SKM-1 (cell line): ENCODE data around the gene SDF4.

Experiments used
- DNase-seq: peaks from one replicate; lab custom pipeline; 2025; ENCODE audit not compliant: unreplicated experiment; lab: John Stamatoyannopoulos, UW

The SDF4 gene

DNA sequence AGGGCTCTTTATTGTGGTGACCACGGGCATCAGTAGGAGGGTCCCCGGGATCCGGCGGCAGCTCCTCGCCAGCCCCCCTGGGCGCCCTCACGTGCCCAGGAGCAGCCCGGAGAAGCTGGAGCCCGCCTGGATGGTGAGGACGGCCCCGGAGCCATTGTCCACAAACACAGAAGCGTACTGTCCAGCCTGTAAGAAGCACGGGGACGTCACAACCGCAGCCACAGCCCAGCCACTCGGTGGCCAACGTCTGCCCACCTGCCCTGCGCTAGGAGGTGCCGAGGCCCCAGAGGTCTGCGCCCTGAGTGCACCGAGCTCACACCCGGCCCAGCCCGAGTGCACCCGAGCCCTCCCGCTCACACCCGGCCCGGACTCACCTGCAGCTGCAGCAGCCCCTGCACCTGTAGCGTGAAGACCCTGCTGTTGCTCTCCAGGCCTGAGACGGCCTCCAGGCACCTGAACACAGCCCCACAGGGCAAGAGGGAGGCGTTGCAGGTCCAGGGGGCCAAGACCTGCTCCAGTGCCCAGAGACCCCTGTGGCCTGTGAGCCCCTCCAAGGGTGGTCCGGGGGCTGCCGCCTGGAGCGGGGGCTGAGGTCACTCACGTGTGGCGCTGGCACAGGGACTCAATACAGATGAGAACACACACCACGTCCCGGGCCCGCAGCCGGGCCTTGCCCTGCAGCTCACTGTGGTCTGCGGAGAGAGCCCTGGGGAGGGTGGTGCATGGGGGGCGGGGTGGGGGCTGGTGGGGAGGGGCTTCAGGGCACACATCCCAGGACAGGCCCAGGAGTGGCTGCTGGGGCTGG is 10.9 kb upstream of the SDF4 start:
- DNase-seq, result no peak

DNA sequence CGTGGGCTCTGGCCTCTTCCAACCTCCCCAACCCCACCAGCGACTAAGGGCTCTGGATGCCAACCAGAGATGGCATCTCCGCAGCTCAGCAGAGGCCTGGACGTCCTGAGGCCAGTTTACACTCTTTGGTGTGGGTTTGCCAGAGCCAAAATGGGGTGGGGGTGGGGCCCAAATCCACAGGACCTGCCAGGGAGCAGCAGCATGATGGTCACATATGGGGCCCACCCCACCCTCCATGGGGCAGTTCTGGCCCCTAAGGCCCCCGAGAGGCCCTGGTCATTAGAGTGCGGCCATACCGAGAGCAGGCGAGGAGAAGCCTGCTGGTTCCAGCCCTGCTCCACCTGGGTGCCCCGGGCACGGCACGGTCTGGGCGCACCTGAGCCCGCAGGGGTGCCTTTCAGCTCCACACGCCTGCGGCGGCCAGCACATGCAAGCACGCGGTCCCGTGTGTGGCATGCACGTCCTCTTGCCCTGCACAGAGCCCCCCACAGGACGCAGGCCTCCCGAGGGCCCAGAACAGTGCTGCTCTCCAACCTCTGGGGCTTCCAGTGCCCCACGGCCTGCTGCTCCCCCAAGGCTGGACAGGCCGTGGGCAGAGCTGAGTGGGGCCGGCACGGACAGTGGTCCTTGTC is 9.9 kb upstream of the SDF4 start:
- DNase-seq, result no peak

DNA sequence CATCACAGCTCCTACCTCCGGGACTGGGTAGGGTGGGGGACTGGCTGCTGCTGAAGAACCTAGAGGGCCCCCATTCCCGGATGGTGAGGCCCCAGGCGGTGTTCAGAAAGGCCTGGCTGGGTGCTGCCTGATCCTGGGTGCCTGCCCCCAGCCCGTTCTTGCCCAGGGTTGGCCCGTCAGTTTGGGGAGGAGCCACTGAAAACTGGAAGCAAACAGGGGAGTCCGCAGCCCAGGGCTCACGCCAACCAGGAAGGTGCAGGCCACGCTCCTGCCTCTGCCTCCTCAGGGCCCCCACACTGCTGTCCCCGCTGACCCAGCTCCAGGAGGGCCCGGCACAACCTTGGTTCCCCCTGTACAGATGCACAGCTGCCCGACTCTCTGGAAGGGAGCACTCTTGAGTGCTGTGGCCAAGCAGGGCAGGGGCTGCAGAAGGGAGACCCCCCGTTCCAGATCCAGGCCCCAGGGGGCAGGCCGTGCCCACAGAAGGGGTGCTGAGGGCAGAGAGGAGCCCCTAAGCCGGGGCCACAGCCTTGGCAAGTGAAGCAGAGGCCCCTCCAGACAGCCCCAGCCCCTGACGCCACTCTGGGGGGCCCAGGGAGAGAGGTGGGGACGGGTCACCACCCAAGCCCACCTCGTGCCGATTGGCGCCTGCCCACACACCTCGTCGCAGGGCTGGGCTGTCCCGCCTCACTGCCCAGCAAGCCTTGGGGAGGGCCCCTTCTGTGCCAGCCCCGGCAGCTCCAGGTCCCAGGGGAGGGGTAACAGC is 9.2 kb upstream of the SDF4 start:
- no peak for DNase-seq

DNA sequence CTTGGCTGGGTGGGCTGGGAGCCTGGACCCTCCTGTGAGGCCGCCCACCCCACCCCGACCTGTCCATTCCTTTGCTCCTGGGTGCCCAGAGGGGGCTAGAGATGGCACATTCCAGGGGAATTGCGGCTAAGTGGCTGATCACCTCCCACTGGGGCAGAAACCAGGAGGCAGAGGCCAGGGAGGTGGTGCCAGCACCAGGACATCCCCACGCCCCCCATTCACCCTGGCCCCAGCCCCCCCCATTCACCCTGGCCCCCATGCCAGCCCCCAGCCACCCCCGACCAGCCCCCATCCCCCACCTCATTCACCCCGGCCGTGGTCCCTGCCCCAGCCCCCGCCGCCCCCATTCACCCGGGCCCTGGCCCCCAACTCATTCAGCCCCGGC is 8.5 kb upstream of the SDF4 start:
- DNase-seq, result no peak

DNA sequence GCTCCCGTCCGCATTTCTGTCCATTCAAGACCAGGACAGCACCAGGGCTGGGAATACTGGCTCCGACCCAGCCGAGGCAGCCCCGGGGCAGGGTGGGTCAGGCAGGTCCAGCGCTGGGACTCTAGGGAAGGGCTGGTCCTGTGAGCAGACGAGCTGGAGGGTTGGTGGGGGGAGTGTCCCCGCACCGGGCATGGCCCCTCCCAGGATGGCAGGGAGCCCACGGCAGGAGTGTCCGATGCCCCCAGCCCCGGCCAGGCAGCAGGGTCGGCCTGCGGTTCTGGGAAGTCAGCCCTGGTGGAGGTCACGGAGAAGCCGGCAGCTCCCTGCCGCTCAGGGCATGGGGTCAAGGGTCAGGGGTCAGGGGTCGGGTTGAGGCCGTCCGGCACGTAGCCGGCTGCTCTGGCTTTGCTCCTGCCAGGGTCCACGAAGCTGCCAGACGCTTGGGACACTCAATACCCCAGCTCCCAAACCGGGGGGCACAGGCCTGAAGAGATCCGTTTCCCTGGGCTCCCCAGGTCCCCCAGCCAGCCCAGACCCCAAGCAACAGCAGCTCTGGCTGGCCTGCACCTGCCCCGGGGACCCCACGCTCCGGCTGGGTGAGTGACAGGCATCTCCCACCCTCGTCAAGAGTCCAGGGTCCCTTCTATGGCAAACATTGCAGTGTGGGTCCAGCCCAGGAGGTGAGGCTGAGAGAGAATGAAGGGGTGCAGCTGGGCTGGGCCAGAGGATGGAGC is 8.0 kb upstream of the SDF4 start:
- DNase-seq, result no peak

DNA sequence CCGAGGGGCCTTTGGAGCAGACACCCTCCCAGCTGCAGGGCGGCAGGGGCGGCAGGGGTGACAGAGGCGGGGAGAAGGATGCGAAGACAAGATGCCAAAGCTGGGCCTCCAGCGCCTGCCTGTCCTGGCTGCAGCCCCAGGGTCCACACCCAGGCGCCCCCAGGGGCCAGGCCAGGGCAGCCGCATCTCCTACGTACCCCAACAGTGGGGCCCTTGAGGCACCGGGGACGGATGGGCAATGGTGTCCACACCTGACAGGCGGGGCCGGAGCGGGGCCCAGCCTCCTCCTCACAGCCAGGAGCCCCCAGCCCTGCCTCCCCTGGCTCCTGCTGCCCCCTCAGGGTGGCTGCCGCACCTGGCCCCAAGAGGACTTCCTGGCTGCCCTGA is 7.4 kb upstream of the SDF4 start:
- DNase-seq, result no peak

DNA sequence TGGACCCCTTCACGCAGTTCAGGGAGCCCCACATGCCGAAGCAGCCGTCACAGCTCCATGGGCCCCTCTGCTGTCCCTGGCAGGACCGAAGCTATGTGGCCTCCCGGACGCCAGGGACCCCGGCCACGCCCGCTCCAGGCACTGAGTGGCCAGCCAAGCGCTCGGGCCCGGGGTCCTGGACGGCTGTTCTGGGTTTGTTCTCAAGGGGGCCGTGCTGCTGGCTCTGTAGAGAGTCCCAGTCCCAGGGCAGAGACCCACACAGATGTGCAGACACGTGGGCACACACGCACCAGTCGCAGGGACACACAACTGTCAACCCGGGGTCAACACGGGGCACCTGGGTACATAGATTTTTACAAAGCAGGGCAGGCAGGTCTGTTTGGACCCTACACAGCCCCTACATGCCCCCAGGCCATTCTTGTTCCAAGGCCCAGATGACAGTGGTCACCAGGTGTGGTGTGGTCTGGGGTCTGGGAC is 6.9 kb upstream of the SDF4 start:
- DNase-seq, result no peak

DNA sequence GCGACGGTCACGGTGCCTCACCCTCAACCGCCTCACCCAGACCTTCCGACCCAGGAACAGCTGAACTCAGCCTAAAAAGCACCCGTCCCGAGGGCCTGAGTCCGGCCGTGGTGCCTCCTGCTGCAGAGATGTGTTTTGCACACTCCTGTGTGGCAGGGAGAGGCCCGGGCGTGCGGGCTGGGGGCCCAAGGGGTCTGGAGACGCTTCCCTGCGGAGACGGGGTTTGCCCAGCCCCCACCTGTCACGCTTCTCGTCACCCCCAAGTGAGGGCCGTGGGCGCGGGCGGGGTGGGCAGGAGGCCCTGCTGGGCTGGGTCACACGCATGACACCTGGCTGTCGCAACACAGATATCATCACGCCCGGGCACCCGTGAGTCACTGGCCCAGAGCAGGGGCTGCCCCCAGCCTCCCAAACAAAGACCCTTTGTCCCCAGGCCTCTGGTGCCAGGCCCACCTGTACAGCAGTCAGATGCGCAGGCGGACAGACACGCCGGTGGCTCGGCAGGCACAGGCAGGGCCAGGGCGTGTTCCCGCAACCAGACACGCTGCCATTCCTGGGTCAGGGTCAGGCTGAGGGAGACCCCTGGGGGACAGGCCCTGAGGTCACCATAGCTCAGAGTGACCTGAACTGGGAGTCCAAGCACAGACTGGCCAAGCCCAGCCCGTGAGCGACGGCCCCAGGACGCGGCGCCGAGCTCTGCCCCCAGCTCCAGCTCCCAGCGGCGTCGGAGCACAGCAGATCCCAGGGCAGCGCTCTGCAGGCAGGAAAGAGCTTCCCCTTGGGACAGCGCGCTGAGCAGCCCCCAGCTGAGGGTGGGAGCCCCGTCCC is 6.3 kb upstream of the SDF4 start:
- no peak for DNase-seq

DNA sequence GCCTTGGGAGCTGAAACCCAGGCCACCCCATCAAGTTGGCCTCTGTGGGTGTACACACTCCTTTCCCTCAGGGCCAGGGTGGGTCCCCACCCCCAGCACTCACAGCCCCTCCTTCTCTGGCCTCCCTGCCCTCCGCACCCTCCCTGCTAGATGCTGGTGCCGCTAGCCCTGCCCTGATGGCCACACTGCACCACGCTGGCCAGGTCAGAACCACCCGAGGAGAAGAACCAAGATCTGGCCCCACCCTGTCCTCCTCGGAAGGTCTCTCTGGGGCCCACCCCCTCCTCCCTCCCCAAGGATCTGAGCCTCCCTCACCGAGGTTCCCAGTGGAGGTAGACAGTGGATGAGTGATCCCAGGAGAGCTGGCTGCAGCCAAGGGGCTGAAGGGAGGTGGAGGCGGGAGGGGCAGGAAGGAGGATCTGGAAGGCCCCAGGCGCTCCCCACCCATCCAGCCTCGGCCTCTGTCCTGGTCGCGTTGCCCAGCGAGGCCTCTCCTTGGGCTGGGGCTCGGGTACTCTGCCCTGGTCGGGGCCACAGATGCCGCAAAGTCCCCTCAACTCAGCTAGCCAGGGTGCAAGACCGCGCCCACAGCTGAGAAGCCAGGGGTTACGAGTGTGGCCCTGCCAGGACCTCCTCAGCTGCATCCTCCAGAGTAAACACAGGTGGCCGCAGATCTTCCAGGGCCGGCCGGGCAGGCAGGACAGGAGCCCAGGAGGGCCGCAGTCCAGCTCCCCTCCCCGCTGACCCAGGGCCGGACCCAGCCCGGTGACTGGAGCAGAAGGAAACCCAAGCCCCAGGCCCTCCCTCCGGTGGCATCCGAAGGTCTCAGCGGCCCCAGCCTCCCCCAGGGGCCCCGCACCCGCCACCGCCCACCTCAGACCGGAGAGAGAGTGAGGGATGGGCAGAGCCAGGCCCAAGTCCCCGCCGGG is 5.4 kb upstream of the SDF4 start:
- DNase-seq, result no peak

DNA sequence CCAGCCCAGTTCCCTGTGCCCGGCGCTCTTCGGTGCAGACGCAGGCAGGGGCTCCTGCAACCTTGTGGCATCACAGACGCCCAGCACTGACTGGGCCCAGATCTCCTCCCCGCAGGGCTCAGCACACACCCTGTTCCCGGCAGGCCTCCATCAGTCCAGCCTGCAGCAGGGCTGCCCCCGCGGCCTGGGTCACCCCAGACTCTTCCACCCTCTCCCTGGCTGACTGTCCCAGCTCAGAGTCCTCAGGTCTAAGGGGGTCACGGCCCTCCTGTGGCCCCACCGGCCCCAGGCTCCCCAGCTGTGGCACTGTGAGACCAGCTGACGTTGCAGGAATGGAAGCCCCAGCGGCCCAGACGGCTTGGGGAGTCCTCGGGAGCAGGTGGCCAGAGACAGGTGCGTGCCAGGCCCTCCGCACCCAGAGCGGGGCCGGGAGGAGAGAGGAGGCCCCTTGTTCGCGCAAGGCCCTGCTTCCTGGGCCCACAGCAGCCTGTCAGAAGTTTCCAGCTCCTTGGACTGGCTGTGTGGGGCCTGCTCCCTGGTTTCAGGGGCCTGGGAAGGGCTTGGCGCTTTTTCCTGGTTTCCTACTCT is 4.5 kb upstream of the SDF4 start:
- no peak for DNase-seq

DNA sequence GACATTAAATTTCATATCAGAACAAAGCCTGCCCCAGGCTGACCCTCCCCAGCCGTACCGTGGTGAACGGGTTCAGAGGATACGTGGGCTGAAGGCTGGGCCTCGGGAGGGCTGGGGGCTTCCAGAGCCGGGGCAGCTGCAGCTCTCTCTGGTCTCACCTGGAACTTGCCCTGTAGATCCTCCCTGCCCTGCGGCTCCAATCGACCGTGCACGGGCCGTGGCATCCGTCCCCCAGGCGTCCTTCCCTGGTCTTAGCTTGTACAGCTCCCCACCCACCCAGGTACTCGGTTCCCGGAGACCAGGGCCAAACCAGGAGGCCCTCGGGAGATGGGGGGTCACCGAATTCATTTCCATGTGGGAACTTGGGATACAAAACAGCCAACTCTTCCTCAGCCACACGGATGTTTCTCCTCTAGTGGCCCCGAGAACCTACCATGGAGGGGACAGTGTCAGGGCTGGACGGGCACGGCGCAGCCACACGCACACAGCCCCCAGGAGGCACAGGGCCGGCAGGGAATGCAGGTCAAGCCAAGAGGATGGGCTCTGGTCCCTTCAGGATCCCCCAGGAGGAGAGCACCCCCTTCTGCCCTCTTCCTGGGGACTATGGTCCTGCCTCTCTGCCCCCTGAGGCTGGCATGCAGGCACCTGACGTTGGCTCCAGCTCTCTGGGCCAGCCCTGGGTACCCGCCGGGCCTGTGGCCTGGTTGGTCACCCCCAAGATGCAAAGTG is 3.4 kb upstream of the SDF4 start:
- no peak for DNase-seq

DNA sequence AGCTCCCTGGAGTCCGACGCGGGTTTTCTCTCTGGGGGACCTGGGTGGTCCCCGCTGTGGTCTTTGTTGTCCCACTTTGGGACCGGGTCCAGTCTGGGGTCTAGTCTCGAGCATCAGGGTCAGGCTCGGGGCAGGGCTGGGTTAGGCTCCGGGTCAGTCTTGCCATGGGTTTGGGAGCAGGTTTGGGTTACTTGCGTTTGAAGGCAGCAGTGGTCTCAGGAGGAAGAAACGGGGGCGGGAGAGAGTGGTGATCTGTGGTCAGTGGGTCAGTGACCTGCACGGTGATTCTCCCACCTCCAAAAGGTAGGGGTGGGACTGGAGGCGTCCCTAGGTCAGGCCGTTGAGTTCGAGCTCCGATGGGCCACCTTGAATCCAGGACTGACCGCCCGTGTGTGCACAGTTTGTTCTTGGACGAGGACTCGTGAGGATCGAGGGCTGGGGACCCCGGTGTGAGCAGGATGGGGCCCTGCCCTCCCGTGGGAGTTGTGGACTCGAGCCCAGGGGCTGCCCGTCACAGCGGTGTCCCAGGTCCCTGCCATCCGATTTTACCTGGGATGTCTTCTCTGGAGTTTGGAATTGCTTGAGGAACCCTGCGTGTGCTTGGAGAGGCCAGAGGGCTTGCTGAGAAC is 2.5 kb upstream of the SDF4 start:
- no peak for DNase-seq

DNA sequence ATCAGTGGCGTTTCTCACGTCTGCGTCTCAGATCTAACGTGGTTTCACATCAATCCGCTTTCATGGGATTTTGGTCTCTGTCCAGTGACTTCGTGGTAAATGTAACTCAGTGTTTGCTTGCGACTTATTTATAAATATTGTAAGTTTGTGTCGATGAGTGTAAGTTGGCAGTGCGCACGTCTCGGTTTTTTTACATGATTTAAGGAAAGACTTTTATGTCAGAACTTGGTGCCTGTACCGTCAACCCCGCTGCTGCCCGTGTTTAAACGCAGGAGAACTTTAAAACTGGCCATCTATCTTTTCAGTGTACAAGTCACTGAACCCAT is 1.7 kb upstream of the SDF4 start:
- no peak for DNase-seq

DNA sequence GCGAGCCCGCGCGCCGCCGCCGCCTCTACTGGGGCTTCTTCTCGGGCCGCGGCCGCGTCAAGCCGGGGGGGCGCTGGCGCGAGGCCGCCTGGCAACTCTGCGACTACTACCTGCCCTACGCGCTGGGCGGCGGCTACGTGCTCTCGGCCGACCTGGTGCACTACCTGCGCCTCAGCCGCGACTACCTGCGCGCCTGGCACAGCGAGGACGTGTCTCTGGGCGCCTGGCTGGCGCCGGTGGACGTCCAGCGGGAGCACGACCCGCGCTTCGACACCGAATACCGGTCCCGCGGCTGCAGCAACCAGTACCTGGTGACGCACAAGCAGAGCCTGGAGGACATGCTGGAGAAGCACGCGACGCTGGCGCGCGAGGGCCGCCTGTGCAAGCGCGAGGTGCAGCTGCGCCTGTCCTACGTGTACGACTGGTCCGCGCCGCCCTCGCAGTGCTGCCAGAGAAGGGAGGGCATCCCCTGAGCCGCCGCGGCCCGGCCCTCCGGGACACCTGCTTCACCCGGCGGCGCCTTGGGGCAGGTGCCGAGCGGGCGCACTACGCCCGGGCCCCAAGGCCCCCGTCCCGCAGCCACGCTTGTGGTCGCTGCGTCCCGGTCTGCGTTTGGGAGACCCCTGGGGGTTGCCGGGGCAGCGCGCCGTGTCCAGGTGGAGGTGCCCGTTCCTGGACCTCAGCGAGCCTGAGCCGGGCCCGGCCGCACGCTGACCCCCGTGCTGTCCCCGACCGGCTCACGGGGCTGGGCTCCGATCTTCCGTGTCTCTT is 1.2 kb upstream of the SDF4 start:
- DNase-seq, result no peak

DNA sequence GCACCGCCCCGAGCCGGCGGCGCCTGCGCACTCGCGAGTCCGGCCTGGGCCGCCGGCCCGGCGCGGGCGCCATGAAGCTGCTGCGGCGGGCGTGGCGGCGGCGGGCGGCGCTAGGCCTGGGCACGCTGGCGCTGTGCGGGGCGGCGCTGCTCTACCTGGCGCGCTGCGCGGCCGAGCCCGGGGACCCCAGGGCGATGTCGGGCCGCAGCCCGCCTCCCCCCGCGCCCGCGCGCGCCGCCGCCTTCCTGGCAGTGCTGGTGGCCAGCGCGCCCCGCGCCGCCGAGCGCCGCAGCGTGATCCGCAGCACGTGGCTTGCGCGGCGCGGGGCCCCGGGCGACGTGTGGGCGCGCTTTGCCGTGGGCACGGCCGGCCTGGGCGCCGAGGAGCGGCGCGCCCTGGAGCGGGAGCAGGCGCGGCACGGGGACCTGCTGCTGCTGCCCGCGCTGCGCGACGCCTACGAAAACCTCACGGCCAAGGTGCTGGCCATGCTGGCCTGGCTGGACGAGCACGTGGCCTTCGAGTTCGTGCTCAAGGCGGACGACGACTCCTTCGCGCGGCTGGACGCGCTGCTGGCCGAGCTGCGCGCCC is 501 bp upstream of the SDF4 start, which contains the start of gene B3GALT6:
Gene B3GALT6, plus strand, starts transcription at position 30 of the 588 bp plus-strand sequence. Its CDS starts 42 bp downstream, at position 72.
- DNase-seq, result no peak

DNA sequence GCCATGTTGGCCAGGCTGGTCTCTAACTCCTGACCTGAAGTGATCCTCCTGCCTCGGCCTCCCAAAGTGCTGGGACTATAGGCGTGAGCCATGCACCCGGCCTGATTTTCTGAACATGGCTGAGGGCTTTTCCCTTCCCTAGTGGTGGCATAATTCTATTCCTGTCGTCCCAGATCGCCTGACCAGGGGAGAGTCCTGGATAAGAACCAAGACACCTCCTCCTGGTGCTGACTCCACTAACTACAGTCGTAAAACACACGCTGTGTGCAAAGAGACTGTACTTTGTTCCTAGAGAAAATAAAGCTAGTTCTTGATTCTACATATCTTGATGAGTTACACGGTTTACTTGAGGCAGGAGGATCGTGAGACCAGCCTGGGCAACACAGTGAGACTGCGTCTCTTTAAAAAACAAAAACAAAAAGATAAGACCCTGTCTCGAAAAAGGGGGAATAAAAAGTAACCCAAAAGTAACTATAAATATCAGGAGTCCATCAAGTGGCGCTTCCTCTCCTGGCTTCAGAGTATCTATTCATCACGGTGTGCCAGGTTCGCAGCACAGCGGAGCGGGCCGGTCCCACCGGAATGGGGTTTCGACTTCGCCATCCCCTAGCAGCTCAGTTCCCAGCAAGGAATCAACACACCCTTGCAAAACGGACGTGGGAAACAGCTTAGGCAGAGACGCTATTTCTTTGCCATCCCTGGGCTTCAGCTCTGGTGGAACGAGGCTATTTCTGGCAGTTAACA is 973 bp downstream of the SDF4 start:
- DNase-seq, result no peak
